IPS DF 6.9 (cell line): Measurements from ENCODE around the gene ATRNL1.

ENCODE experiments used
- DNase-seq: peaks from one replicate; pipeline ENCODE4 v3.0.0-alpha.2; 2013; ENCODE audit warnings: low read depth, low spot score
- H3K27ac ChIP-seq: one replicate; pipeline ENCODE4 v1.5.1; 2013; ENCODE audit warnings: low read length, control low read depth
- H3K27me3 ChIP-seq: 2 replicates; pipeline ENCODE4 v1.6.1; 2013; ENCODE audit warnings: mild to moderate bottlenecking, low read length; ENCODE audit not compliant: control insufficient read depth, insufficient read depth
- H3K36me3 ChIP-seq: 2 replicates; pipeline ENCODE4 v1.6.1; 2013; ENCODE audit warnings: low read length; ENCODE audit not compliant: control insufficient read depth, insufficient read depth
- H3K4me1 ChIP-seq: 2 replicates; pipeline ENCODE4 v1.6.1; 2013; ENCODE audit warnings: low read length; ENCODE audit not compliant: control insufficient read depth, insufficient read depth
- H3K4me3 ChIP-seq: 2 replicates; pipeline ENCODE4 v1.5.1; 2013; ENCODE audit warnings: mild to moderate bottlenecking, low read length
- H3K9me3 ChIP-seq: 2 replicates; pipeline ENCODE4 v1.6.1; 2013; ENCODE audit warnings: low read length, inconsistent platforms; ENCODE audit not compliant: control insufficient read depth, insufficient read depth
- WGBS: extraction: QIAGEN DNeasy Blood & Tissue Kit; methylation state at CpG from one replicate; pipeline ENCODE4 v1.1.7; 2013; ENCODE audit warnings: mixed read lengths, missing lambda C conversion rate; ENCODE audit not compliant: insufficient read length, insufficient coverage; 5-methylcytosine and 5-hydroxymethylcytosine counted together

The ATRNL1 gene

DNA sequence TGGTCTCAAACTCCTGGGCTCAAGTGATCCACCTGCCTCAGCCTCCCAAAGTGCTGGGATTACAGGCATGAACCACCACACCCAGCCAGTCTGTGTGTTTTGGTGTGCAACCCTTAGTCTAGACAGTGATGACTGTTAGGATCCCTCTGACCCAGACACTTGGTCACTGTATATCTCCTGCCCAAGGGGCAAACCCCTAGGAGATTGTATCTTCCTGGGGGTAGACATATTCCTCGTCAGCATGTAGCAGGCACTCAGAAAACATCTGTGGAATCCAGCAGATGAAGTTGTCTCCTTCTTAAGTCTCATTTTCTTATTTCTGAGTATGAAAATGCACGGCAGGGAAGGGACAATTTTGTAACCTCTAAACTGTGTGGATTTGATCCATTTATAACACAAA is 887.3 kb downstream of the ATRNL1 start:
- H3K4me3 ChIP-seq: no peak overlapping the region
- no CpG with 5 or more reads among the region's 2 CpGs for WGBS
- no peak for DNase-seq
- no peaks in the 10 kb centered on the region for H3K36me3 ChIP-seq
- H3K27me3 ChIP-seq: no peaks in the 10 kb centered on the region
- no peak overlapping the region for H3K27ac ChIP-seq
- H3K4me1 ChIP-seq: peaks cover 4% of the 10 kb centered on the region
- H3K9me3 ChIP-seq: no peaks in the 10 kb centered on the region

DNA sequence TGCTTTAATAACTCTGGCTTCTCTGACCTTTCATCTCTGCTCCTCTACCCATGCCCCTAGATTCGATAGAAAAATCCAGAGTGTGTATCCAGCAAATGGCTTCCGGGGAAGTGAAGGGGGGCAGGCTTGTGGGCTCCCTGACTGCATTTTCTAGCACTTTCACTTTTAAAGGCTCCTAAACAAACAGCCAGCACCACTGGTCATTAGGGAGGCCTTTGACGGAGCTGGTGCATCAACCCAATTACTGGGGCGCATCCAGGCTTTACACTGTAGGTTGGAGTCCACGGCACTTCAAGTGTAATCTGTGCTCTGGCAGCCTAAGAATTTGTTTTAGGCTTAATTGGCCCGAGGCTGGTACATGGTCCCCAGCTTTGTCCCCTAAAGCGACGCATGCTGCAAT is 887.9 kb downstream of the ATRNL1 start:
- WGBS: no CpG with 5 or more reads among the region's 8 CpGs
- no peak for DNase-seq
- Histone ChIP-seq H3K27me3 (no peaks in the 10 kb centered on the region), H3K36me3 (no peaks in the 10 kb centered on the region), H3K9me3 (no peaks in the 10 kb centered on the region), H3K27ac (no peak overlapping the region), H3K4me1 (peaks cover 4% of the 10 kb centered on the region), H3K4me3 (no peak overlapping the region)

DNA sequence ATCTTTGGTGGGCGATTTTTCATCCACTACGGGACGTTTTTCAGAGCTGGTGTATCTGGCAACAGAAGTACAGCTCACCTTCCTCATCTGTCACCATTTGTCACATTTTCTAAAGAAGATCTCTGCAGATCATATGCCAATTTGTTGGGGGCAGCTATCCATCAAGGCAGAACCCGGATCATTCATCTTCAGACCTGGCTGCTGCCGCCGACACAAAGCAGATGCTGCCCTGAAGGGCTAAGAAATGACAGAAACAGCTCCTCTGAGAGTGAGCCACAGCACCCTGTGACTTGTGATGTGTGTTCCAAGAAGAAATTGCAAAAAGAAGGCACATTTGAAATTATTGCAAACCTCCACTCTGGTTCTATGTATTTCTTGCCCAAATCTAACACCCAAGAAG is 888.9 kb downstream of the ATRNL1 start:
- H3K4me3 ChIP-seq: no peak overlapping the region
- peaks cover 2% of the 10 kb centered on the region; the same call in 1 of the 2 replicates for H3K4me1 ChIP-seq
- H3K27ac ChIP-seq: no peak overlapping the region
- H3K27me3 ChIP-seq: no peaks in the 10 kb centered on the region
- WGBS: no CpG with 5 or more reads among the region's 6 CpGs
- no peak for DNase-seq
- H3K36me3 ChIP-seq: no peaks in the 10 kb centered on the region
- H3K9me3 ChIP-seq: no peaks in the 10 kb centered on the region

DNA sequence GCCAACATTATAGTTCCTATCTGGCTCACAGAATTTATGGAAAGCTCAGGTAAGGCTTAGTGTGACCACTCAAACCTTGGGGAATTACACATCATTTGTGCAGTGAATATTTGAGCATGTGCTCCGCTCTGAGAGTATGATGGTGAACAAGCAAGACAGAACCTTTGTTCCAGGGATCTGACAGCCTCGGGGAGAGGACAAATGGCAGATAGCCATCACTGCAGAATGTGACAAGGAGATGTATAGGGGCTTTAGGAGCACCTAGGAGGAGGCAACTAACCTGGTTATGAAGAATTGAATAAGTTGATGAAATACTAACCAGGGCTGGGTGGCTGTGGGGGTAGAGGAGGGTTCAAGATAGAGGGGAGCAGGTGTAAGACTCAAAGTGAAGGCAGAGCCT is 889.4 kb downstream of the ATRNL1 start:
- Histone ChIP-seq H3K27me3 (no peaks in the 10 kb centered on the region), H3K9me3 (no peaks in the 10 kb centered on the region), H3K36me3 (no peaks in the 10 kb centered on the region), H3K4me1 (peaks cover 2% of the 10 kb centered on the region; the same call in 1 of the 2 replicates), H3K4me3 (no peak overlapping the region), H3K27ac (no peak overlapping the region)
- WGBS: no CpG with 5 or more reads among the region's 2 CpGs
- DNase-seq: no peak

DNA sequence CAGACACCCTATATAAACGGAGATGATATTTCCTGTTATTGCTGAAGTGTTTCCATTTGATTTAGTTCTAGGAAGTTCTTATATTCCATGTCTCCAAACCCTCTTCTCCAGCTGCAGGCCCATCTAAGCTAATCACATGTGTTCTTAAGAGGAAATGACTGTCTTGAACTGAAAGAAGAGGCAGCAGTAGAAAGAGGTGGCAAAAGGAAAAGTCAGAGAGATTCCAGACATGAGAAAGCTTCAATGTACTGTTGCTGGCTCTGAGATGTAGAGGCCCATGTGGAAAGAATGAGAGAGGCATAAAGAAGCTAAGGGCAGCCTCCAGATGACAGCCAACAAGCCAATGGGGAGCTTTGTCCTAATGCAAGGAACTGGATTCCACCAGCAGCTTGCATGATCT is 892.6 kb downstream of the ATRNL1 start:
- Histone ChIP-seq H3K36me3 (no peaks in the 10 kb centered on the region), H3K4me1 (no peaks in the 10 kb centered on the region), H3K4me3 (no peak overlapping the region), H3K9me3 (no peaks in the 10 kb centered on the region), H3K27me3 (no peaks in the 10 kb centered on the region), H3K27ac (no peak overlapping the region)
- DNase-seq: no peak
- no CpG with 5 or more reads among the region's 1 CpG for WGBS

DNA sequence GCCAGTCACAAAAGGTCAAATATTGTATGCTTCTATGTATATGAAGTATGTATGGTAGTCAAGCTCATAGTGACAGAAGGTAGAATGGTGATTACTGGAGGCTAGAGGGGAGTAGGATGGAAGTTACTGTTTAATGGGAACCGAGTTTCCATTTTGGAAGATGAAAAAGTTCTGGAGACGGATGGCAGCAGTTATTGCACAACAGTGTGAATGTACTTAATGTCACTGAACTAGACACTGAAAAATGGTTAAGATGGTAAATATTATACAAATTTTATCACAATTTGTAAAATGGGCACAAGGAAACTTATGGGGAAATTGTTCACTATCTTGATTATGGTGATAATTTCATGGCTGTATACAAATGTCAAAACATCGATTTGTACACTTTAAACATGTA is 895.2 kb downstream of the ATRNL1 start:
- H3K9me3 ChIP-seq: no peaks in the 10 kb centered on the region
- H3K27me3 ChIP-seq: peaks cover 2% of the 10 kb centered on the region
- H3K4me1 ChIP-seq: no peaks in the 10 kb centered on the region
- H3K36me3 ChIP-seq: no peaks in the 10 kb centered on the region
- no peak for DNase-seq
- H3K27ac ChIP-seq: no peak overlapping the region
- no peak overlapping the region for H3K4me3 ChIP-seq
- WGBS: no CpG with 5 or more reads among the region's 3 CpGs

DNA sequence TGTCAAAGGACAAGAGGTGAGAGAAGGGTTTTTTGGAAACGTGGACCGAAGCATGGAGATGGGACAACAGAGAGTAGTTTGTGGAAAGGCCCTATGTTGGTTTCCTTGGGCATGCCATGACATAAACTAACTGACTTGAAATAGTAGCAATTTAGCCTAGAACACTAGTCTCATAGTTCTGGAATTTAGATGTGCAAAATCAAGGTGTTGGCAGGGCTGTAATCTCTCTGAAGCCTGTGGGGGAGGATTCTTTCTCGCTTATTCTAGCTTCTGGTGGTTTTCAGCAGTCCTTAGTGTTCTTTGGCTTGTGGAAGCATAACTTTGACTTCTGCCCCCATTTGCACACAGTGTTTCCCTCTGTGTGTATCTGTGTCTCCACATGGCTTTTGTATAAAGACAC is 896.5 kb downstream of the ATRNL1 start:
- no peaks in the 10 kb centered on the region for H3K36me3 ChIP-seq
- H3K9me3 ChIP-seq: no peaks in the 10 kb centered on the region
- DNase-seq: no peak
- H3K4me1 ChIP-seq: no peaks in the 10 kb centered on the region
- no peak overlapping the region for H3K4me3 ChIP-seq
- WGBS: no CpG with 5 or more reads among the region's 3 CpGs
- H3K27me3 ChIP-seq: peaks cover 6% of the 10 kb centered on the region
- no peak overlapping the region for H3K27ac ChIP-seq

DNA sequence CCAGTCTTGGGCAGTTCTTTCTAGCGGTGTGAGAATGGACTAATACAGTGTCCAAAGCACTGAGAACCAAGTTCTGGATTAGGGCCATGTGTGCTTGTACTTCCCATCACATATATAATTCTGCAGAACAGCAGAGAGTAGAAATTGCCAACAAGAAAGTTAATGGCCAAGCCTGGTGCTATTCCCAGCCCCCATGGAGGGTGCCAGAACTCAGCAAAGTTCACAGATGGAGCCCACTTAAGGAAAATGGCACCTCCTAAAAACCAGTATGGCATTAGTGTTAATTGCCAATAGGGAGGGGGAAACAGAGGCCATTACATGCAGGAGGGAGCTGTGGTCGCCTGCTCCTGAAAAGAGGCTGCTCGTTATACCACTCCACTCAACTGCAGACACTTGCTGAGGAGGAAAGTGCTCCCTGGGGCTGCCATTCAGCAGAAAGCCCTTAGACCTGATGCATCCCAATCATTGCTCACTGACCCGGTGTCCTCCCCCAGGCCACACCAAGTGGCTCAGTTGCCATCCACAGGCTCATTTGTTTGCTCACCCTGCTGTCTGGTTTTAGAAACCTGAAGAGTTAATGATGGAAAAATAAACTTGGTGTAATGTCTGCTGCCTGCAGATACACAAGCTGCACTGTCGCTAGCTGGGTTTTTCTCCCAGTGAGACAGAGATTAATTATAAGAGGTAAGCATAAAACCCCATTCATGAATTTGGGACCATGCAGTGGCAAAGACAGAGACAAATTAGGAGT is 899.2 kb downstream of the ATRNL1 start:
- no peak for DNase-seq
- Histone ChIP-seq H3K4me3 (no peak overlapping the region), H3K36me3 (no peaks in the 10 kb centered on the region), H3K9me3 (no peaks in the 10 kb centered on the region), H3K4me1 (0 out of 2 replicates have a peak, but pooled peaks cover 2% of the 10 kb centered on the region), H3K27ac (no peak overlapping the region), H3K27me3 (peaks cover 13% of the 10 kb centered on the region)
- no CpG with 5 or more reads among the region's 5 CpGs for WGBS

DNA sequence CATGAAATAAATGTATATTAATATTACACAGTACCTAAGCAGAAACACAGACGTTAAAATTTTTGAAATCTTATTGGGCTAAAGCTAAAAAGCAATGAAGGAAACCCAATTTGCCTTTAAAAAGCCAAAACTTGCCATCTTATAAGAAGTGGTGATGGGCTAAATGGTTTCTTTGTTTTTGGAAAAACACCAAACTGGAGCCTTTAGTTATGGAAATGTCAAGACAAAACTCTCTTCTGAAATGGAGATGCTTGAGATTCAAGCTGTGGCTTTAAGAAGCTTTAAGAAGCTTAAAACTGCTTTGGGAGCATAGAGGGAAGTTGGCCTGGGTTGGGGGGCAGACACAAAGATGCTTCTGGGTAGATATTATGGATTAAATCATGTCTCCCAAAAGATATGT is 902.9 kb downstream of the ATRNL1 start:
- Histone ChIP-seq H3K36me3 (no peaks in the 10 kb centered on the region), H3K9me3 (peaks cover 2% of the 10 kb centered on the region), H3K27ac (no peak overlapping the region), H3K4me3 (no peak overlapping the region), H3K4me1 (0 out of 2 replicates have a peak, but pooled peaks cover 2% of the 10 kb centered on the region), H3K27me3 (peaks cover 13% of the 10 kb centered on the region)
- no peak for DNase-seq
- WGBS: no CpG with 5 or more reads among the region's 1 CpG

DNA sequence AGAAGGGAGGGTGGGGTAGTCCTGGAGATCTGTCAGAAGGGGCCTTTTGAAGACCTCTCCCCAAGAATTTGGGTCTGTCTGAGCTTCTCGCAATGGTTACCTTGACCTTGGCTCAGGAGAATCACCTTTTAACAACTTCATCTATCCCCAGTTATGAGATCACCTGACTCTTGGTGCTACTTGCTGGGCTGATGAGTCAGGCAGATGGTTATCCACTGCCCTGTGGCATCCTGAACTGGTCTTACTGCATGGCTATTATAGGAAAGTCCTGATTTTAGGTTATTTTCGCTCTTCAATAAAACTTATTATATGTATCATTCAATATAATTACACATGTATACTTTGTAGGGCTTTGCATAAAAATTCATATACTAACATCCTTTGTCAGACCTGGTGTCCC is 905.1 kb downstream of the ATRNL1 start:
- no CpG with 5 or more reads among the region's 2 CpGs for WGBS
- H3K9me3 ChIP-seq: peaks cover 2% of the 10 kb centered on the region

More for the DNA sequence above, 905.1 kb downstream of the ATRNL1 start:
- H3K36me3 ChIP-seq: no peaks in the 10 kb centered on the region
- H3K27me3 ChIP-seq: peaks cover 10% of the 10 kb centered on the region; the same call in 1 of the 2 replicates
- no peak for DNase-seq
- no peak overlapping the region for H3K4me3 ChIP-seq
- no peak overlapping the region for H3K27ac ChIP-seq
- H3K4me1 ChIP-seq: 0 out of 2 replicates have a peak, but pooled peaks cover 2% of the 10 kb centered on the region
